GM12878 (cell line): ENCODE results near the gene ISG15. TPM values are rescaled to one million over a fixed set of nuclear protein-coding genes. Genes with fewer than 3 reads are reported as not detected.
A peak's percentile ranks its signal among the peaks of the same experiment; 100 is the strongest.

ENCODE experiments used
- BACH1 ChIP-seq: fragments of 450-650 bp; IDR thresholded peaks from 2 replicates; pipeline ENCODE4 v1.6.1; 2017; ENCODE audit warnings: mild to moderate bottlenecking, borderline replicate concordance
- BCL11A ChIP-seq: IDR thresholded peaks from 2 replicates; pipeline ENCODE4 v1.6.1; 2011; ENCODE audit warnings: low read depth, low read length
- FOXM1 ChIP-seq: IDR thresholded peaks from 2 replicates; pipeline ENCODE4 v1.6.1; 2012; ENCODE audit warnings: low read depth, mild to moderate bottlenecking, inconsistent platforms, low read length, moderate library complexity
- HDAC2 ChIP-seq: fragments of 200-600 bp; sonication (generic); IDR thresholded peaks from 2 replicates; pipeline ENCODE4 v1.6.1; 2017
- HDGF ChIP-seq: fragments of 450-650 bp; IDR thresholded peaks from 2 replicates; pipeline ENCODE4 v1.6.1; 2016; ENCODE audit warnings: antibody characterized with exemption
- HSF1 ChIP-seq: fragments of 150-350 bp; IDR thresholded peaks from 2 replicates; pipeline ENCODE4 v1.6.1; 2014; ENCODE audit warnings: mild to moderate bottlenecking, low read depth, low read length
- IRF3 ChIP-seq: fragments of 450-650 bp; IDR thresholded peaks from 2 replicates; pipeline ENCODE4 v1.6.1; 2014; ENCODE audit warnings: mild to moderate bottlenecking
- MYC ChIP-seq: IDR thresholded peaks from 2 replicates; pipeline ENCODE4 v1.6.1; 2011; ENCODE audit warnings: mild to moderate bottlenecking, low read length, moderate library complexity, inconsistent platforms; ENCODE audit not compliant: insufficient read depth, insufficient replicate concordance, insufficient read length, severe bottlenecking
- POLR2A ChIP-seq: IDR thresholded peaks from 2 replicates; pipeline ENCODE4 v1.6.1; 2011; ENCODE audit warnings: low read depth, mild to moderate bottlenecking, low read length
- POLR2AphosphoS2 ChIP-seq: IDR thresholded peaks from 2 replicates; pipeline ENCODE4 v1.6.1; 2011; ENCODE audit warnings: low read depth, mild to moderate bottlenecking, low read length, improper control_type of control experiment, moderate library complexity
- TBL1XR1 ChIP-seq: IDR thresholded peaks from 2 replicates; pipeline ENCODE4 v1.6.1; 2012; ENCODE audit warnings: low read depth, low read length, improper control_type of control experiment
- YY1 ChIP-seq: IDR thresholded peaks from 2 replicates; pipeline ENCODE4 v1.6.1; 2011; ENCODE audit warnings: low read depth, mild to moderate bottlenecking, low read length
- polyA plus RNA-seq, 11 experiments: library from polyadenylated mRNA; depleted of rRNA in 4 of 11; unstranded in 6 of 11; stranded (reverse) in 5 of 11; fragments of >200 nt; fragmentation: Nextera tagmentation in 4 of 11; fragmentation: Illumina TruSeq in 1 of 11; extraction: Ambion mirVana in 4 of 11; extraction: Trizol in 1 of 11; gene quantifications; 1 replicate in 1 of 11; 2 replicates in 10 of 11; pipeline versions ENCODE4 v1.2.1 to v1.2.3, GENCODE V29; 2011 to 2016; ENCODE audit warnings: inconsistent platforms in 2 of 11, missing spikeins in 2 of 11, low read depth in 1 of 11
- total RNA-seq, 4 experiments: library from RNA; depleted of rRNA in 3 of 4; stranded (reverse); fragments of >200 nt in 3 of 4; fragmentation: Illumina TruSeq in 1 of 4; extraction: Trizol in 1 of 4; gene quantifications; 2 replicates each; pipeline versions ENCODE4 v1.2.1 to v1.2.3, GENCODE V29; 2013 to 2021
- TF ChIP-seq, protein P1 (sequence below): fragments of 450-650 bp; IDR thresholded peaks from 2 replicates; pipeline ENCODE4 v1.6.1; 2016; ENCODE audit warnings: mild to moderate bottlenecking, moderate library complexity, borderline replicate concordance

Gene ISG15
- total and polyA plus RNA-seq, 10 of the 15 experiments (the other 5 are each of a cell fraction or from before 2014, with no cell fraction given): 7.8 to 384 (median 274) TPM

GRCh38 chr1:1013922-1014648 lies 788 bp downstream of the ISG15 start (continued):
- TF ChIP-seq HDAC2 (no peak), POLR2AphosphoS2 (no peak), BCL11A (no peak), TBL1XR1 (no peak), POLR2A (peak; percentile 29; the same call in 1 of the 2 replicates), YY1 (peak; percentile 84), HSF1 (no peak), FOXM1 (no peak), HDGF (0 out of 2 replicates have a peak, but pooled peaks have one; percentile 31), MYC (no peak), IRF3 (no peak), BACH1 (0 out of 2 replicates have a peak, but pooled peaks have one; percentile 7)
- TF ChIP-seq, protein P1, sequence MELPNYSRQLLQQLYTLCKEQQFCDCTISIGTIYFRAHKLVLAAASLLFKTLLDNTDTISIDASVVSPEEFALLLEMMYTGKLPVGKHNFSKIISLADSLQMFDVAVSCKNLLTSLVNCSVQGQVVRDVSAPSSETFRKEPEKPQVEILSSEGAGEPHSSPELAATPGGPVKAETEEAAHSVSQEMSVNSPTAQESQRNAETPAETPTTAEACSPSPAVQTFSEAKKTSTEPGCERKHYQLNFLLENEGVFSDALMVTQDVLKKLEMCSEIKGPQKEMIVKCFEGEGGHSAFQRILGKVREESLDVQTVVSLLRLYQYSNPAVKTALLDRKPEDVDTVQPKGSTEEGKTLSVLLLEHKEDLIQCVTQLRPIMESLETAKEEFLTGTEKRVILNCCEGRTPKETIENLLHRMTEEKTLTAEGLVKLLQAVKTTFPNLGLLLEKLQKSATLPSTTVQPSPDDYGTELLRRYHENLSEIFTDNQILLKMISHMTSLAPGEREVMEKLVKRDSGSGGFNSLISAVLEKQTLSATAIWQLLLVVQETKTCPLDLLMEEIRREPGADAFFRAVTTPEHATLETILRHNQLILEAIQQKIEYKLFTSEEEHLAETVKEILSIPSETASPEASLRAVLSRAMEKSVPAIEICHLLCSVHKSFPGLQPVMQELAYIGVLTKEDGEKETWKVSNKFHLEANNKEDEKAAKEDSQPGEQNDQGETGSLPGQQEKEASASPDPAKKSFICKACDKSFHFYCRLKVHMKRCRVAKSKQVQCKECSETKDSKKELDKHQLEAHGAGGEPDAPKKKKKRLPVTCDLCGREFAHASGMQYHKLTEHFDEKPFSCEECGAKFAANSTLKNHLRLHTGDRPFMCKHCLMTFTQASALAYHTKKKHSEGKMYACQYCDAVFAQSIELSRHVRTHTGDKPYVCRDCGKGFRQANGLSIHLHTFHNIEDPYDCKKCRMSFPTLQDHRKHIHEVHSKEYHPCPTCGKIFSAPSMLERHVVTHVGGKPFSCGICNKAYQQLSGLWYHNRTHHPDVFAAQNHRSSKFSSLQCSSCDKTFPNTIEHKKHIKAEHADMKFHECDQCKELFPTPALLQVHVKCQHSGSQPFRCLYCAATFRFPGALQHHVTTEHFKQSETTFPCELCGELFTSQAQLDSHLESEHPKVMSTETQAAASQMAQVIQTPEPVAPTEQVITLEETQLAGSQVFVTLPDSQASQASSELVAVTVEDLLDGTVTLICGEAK: 0 out of 2 replicates have a peak, but pooled peaks have one; percentile 37
- TF ChIP-seq, all 136 proteins: peak for 8
